OCI-LY7 (cell line): ENCODE data around the gene RNPEPL1. TPM values are rescaled to one million over a fixed set of nuclear protein-coding genes. Genes with fewer than 3 reads are reported as not detected.

ENCODE experiments used
- BruUV-seq: library from RNA; stranded (reverse); fragments of 400-500 nt; replicated peaks from 2 replicates; lab custom pipeline; 2021; lab: Mats Ljungman, UMichigan
- CTCF ChIA-PET: fragments of 300-600 bp; sonication (Branson Sonifier 250); formaldehyde crosslinking; loops from one replicate; lab custom pipeline; 2022; ENCODE audit warnings: antibody characterized with exemption; ENCODE audit not compliant: unreplicated experiment; lab: Charles Lee
- POLR2A ChIA-PET: fragments of 300-600 bp; sonication (Branson Sonifier 250); formaldehyde crosslinking; loops from one replicate; lab custom pipeline; 2022; ENCODE audit warnings: antibody characterized with exemption; lab: Charles Lee
- DNase-seq: peaks from one replicate; pipeline ENCODE4 v3.0.0-alpha.2; 2015; ENCODE audit warnings: low spot score
- H2AFZ ChIP-seq: fragments of 200-600 bp; sonication (generic), shearing (Covaris generic); 2 replicates; pipeline ENCODE4 v1.6.1; 2014; ENCODE audit warnings: mild to moderate bottlenecking, antibody characterized with exemption, low read length, moderate library complexity
- H3K27ac ChIP-seq: fragments of 200-600 bp; sonication (generic); 2 replicates; pipeline ENCODE4 v1.5.1; 2014; ENCODE audit warnings: mixed run types, low read depth, mild to moderate bottlenecking, moderate library complexity, low read length, inconsistent platforms; ENCODE audit not compliant: poor library complexity, severe bottlenecking
- H3K36me3 ChIP-seq: fragments of 200-600 bp; sonication (generic); 2 replicates; pipeline ENCODE4 v1.6.1; 2014; ENCODE audit warnings: mild to moderate bottlenecking, antibody characterized with exemption, low read length, moderate library complexity, mixed read lengths; ENCODE audit not compliant: insufficient read depth
- H3K4me1 ChIP-seq: fragments of 200-600 bp; sonication (generic); 2 replicates; pipeline ENCODE4 v1.5.1; 2014; ENCODE audit warnings: mild to moderate bottlenecking, low read length; ENCODE audit not compliant: insufficient read depth, poor library complexity, severe bottlenecking
- H3K4me2 ChIP-seq: fragments of 200-600 bp; sonication (generic); 2 replicates; pipeline ENCODE4 v1.6.1; 2014; ENCODE audit warnings: mild to moderate bottlenecking, low read length
- H3K4me3 ChIP-seq: fragments of 200-600 bp; sonication (generic); 2 replicates; pipeline ENCODE4 v1.5.1; 2014; ENCODE audit warnings: mild to moderate bottlenecking, low read depth, low read length; ENCODE audit not compliant: poor library complexity, severe bottlenecking
- H3K79me2 ChIP-seq: fragments of 200-600 bp; sonication (generic); 2 replicates; pipeline ENCODE4 v1.6.1; 2016; ENCODE audit warnings: low read depth, mild to moderate bottlenecking, low read length, moderate library complexity, mixed read lengths; ENCODE audit not compliant: insufficient read depth
- H3K9me2 ChIP-seq: fragments of 200-600 bp; sonication (generic); 2 replicates; pipeline ENCODE4 v1.6.1; 2016; ENCODE audit warnings: mild to moderate bottlenecking, low read length, mixed read lengths; ENCODE audit not compliant: insufficient read depth
- H3K9me3 ChIP-seq: fragments of 200-600 bp; sonication (generic); 2 replicates; pipeline ENCODE4 v1.6.1; 2014; ENCODE audit warnings: mild to moderate bottlenecking, mixed run types, low read length, mixed read lengths
- H4K20me1 ChIP-seq: fragments of 200-600 bp; sonication (generic); 2 replicates; pipeline ENCODE4 v1.6.1; 2014; ENCODE audit warnings: mild to moderate bottlenecking, antibody characterized with exemption, low read length, moderate library complexity, mixed read lengths; ENCODE audit not compliant: insufficient read depth
- CTCF ChIP-seq: fragments of 200-600 bp; sonication (generic); conservative IDR thresholded peaks from 2 replicates; pipeline ENCODE4 v1.5.1; 2014; ENCODE audit warnings: mild to moderate bottlenecking, antibody characterized with exemption, low read length, moderate library complexity, mixed read lengths
- EZH2phosphoT487 ChIP-seq: fragments of 200-600 bp; sonication (generic); IDR thresholded peaks from 2 replicates; pipeline ENCODE4 v1.6.1; 2018; ENCODE audit warnings: low read depth, borderline replicate concordance, mild to moderate bottlenecking, mixed run types, antibody characterized with exemption, low read length, moderate library complexity, mixed read lengths
- intact Hi-C: fragments of 100-400 bp; cut with micrococcal nuclease; formaldehyde crosslinking; loops from one replicate; pipeline ENCODE4 v1.10.0; 2022; ENCODE audit not compliant: unreplicated experiment
- total RNA-seq, 2 experiments: library from RNA; depleted of rRNA in 1 of 2; stranded (reverse); fragments of >200 nt in 1 of 2; shearing (Covaris generic) in 1 of 2; gene quantifications; 2 replicates each; pipeline ENCODE4 v1.2.3, GENCODE V29; 2014 to 2022

RNPEPL1 gene
- total RNA-seq, 2 experiments from 2014 or later = 41.9 to 51.8 TPM

- H3K4me2 ChIP-seq = no peak overlapping the region
- H3K4me3 ChIP-seq = no peak overlapping the region
- H3K79me2 ChIP-seq = peaks cover 20% of the 10 kb centered on the region; the same call in 1 of the 2 replicates
- ChIA-PET CTCF (no interaction called here), POLR2A (interaction anchor here (1.1 kb wide), 1 partner anchor 9 kb away, joined by 4 read pairs; no protein-coding TSS in a partner anchor)
- H3K27ac ChIP-seq = no peak overlapping the region
- H3K4me1 ChIP-seq = peaks cover 30% of the 10 kb centered on the region
- no peaks in the 10 kb centered on the region for H3K9me2 ChIP-seq
- H2AFZ ChIP-seq = no peak overlapping the region
- DNase-seq = no peak
- no TSS peak for BruUV-seq
- peaks cover 60% of the 10 kb centered on the region for H3K36me3 ChIP-seq
- 0 out of 2 replicates have a peak, but pooled peaks cover 4% of the 10 kb centered on the region for H4K20me1 ChIP-seq
- no peaks in the 10 kb centered on the region for H3K9me3 ChIP-seq
- intact Hi-C loops = no loop called here
- TF ChIP-seq CTCF = no peak
Observed at GRCh38 chr2:240576436-240577205, 8.3 kb downstream of the RNPEPL1 start.

- H2AFZ ChIP-seq = no peak overlapping the region
- no peak overlapping the region for H3K27ac ChIP-seq
- no peaks in the 10 kb centered on the region for H3K9me2 ChIP-seq
- no peaks in the 10 kb centered on the region for H3K9me3 ChIP-seq
- no peak for TF ChIP-seq CTCF
- TF ChIP-seq EZH2phosphoT487 = no peak
- ChIA-PET CTCF (no interaction called here), POLR2A (interaction anchor here (1.2 kb wide), 1 partner anchor 9 kb away, joined by 3 read pairs; the partner anchor contains the start of gene CAPN10)
- H3K79me2 ChIP-seq = peaks cover 29% of the 10 kb centered on the region
- no peak for DNase-seq
- BruUV-seq = no TSS peak
- intact Hi-C loops = no loop called here
- 0 out of 2 replicates have a peak, but pooled peaks cover 4% of the 10 kb centered on the region for H4K20me1 ChIP-seq
- H3K36me3 ChIP-seq = peaks cover 69% of the 10 kb centered on the region
- no peak overlapping the region for H3K4me3 ChIP-seq
- peaks cover 38% of the 10 kb centered on the region for H3K4me1 ChIP-seq
- H3K4me2 ChIP-seq = no peak overlapping the region
Observed at GRCh38 chr2:240577281-240578109, 9.2 kb downstream of the RNPEPL1 start.
